Measurements from ENCODE around the gene C12orf57. TPM values are rescaled to one million over a fixed set of nuclear protein-coding genes. Genes with fewer than 3 reads are reported as not detected.

C12orf57 gene
- total RNA-seq, 2 experiments from 2014 or later: 305 to 311 TPM

DNA sequence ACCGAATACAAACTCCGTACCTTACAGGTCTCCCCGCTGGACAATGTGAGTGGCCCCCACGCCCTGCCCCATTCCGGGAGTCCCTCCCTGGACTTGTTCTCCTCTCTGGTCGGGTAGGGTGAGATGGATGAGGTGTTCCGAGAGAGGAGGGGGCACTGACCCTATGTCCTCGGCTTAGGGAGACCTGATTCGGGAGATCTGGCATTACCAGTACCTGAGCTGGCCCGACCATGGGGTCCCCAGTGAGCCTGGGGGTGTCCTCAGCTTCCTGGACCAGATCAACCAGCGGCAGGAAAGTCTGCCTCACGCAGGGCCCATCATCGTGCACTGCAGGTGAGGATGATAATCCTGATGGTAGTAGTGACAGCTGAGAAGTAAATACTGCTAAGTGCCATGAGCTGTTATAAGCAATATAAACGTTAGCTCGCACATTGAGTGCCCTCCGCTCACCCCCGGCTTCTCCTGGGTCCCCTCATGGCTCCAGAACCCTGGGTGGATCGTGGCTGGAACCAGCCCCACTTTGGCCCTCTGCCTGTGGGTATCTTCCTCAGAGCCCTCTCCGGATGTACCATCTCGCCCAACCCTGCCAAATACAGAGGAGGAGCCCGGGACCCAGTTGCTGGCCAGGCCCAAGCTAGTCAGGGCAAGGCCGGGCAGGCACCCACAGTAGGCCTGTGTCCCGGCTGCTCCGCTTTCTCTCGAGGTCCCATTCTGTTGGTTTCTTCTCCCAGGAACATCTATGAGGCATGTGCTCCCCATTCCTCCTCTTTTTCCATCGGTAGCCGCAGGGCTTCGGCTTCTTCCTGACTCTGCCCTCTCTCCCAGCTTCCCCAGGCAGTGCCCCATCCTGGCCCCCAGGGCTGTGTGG lies 14.2 kb downstream of the C12orf57 start:
- peak overlapping the region; percentile 50 for H3K4me3 ChIP-seq (ENCODE audit: low read length)

DNA sequence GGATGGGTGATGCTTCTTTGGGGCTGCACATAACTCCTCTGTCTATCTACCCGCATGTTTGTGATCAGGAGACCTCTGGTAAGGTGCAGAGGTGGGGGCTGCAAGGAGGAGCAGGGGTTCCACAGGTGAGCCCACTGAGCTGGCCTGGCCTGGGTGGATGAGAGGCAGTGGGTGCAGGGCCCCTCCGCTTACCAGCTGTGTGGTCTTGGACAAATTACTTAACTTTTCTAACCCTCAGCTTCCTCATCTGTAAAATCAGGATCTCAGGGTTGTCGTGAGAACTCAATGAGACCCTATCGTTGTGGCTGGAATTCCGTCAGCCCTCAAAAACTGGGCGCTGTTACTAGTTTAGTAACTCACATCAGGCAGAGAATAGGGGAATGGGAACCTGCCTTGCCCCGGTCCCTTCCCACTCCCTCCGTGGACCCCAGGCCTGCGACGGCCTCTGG lies 14.8 kb downstream of the C12orf57 start:
- CTCF ChIA-PET: interaction anchor here (1.0 to 13.3 kb wide), 5 partner anchors 11 to 151 kb away, joined by 3 to 324 read pairs (median 4); partner anchors contain the start of genes C12orf57, C1RL, PTPN6 and RNU7-1
- Histone ChIP-seq H3K27me3 (ENCODE audit: control insufficient read depth in 1 of 2, insufficient read depth in 2 of 2, low read length in 2 of 2) (no peaks in the 10 kb centered on the region), H3K4me3 (ENCODE audit: low read length) (peak overlapping the region; percentile 50), H3K9me3 (ENCODE audit: control insufficient read depth in 1 of 2, insufficient read depth in 1 of 2, low read length in 2 of 2) (no peaks in the 10 kb centered on the region), H3K36me3 (ENCODE audit: insufficient read depth, low read length) (peaks cover 59% of the 10 kb centered on the region), H3K4me1 (ENCODE audit: insufficient read depth, low read length) (peaks cover 98% of the 10 kb centered on the region), H3K27ac (ENCODE audit: low read depth in 1 of 2, low read length in 2 of 2) (peak overlapping the region; percentile 90 to 96)
- H3K4me3 Mint-ChIP-seq: peak overlapping the region; percentile 92
- ATAC-seq (ENCODE audit: poor library complexity): no peak
- peaks cover 81% of the 10 kb centered on the region for H3K36me3 Mint-ChIP-seq (ENCODE audit: low read depth)
- DNase-seq: no peak
- TF ChIP-seq, protein P1, sequence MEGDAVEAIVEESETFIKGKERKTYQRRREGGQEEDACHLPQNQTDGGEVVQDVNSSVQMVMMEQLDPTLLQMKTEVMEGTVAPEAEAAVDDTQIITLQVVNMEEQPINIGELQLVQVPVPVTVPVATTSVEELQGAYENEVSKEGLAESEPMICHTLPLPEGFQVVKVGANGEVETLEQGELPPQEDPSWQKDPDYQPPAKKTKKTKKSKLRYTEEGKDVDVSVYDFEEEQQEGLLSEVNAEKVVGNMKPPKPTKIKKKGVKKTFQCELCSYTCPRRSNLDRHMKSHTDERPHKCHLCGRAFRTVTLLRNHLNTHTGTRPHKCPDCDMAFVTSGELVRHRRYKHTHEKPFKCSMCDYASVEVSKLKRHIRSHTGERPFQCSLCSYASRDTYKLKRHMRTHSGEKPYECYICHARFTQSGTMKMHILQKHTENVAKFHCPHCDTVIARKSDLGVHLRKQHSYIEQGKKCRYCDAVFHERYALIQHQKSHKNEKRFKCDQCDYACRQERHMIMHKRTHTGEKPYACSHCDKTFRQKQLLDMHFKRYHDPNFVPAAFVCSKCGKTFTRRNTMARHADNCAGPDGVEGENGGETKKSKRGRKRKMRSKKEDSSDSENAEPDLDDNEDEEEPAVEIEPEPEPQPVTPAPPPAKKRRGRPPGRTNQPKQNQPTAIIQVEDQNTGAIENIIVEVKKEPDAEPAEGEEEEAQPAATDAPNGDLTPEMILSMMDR (IDR thresholded peaks at IDR 0.05): no peak
- H3K4me1 Mint-ChIP-seq (ENCODE audit: low read depth): peaks cover 85% of the 10 kb centered on the region
- H3K27me3 Mint-ChIP-seq: no peaks in the 10 kb centered on the region
- peak overlapping the region; percentile 97 for H3K27ac Mint-ChIP-seq
- intact Hi-C loops (cut with DNase I, micrococcal nuclease): no loop called here
- POLR2A ChIA-PET: interaction anchor here (0.7 to 16.4 kb wide), 16 partner anchors 10 to 507 kb away, joined by 3 to 963 read pairs (median 6); partner anchors contain the start of genes C12orf57, C1RL, COPS7A and EMG1
- no peaks in the 10 kb centered on the region for H3K9me3 Mint-ChIP-seq

More for the DNA sequence above, 14.2 kb downstream of the C12orf57 start:
- H3K27ac Mint-ChIP-seq: peak overlapping the region; percentile 97
- H3K27ac ChIP-seq (ENCODE audit: low read depth in 1 of 2, low read length in 2 of 2): peak overlapping the region; percentile 90 to 96
- H3K36me3 Mint-ChIP-seq (ENCODE audit: low read depth): peaks cover 88% of the 10 kb centered on the region
- TF ChIP-seq, protein P1 (IDR thresholded peaks at IDR 0.05): no peak
- peak overlapping the region; percentile 92 for H3K4me3 Mint-ChIP-seq
- H3K9me3 Mint-ChIP-seq: no peaks in the 10 kb centered on the region
- peaks cover 90% of the 10 kb centered on the region for H3K4me1 Mint-ChIP-seq (ENCODE audit: low read depth)
- no peaks in the 10 kb centered on the region for H3K27me3 Mint-ChIP-seq
- H3K36me3 ChIP-seq (ENCODE audit: insufficient read depth, low read length): peaks cover 65% of the 10 kb centered on the region
- no peaks in the 10 kb centered on the region for H3K9me3 ChIP-seq (ENCODE audit: control insufficient read depth in 1 of 2, insufficient read depth in 1 of 2, low read length in 2 of 2)
- DNase-seq: peak in 2 of 14 experiments; percentile 32 to 36
- H3K4me1 ChIP-seq (ENCODE audit: insufficient read depth, low read length): peaks cover 100% of the 10 kb centered on the region
- ChIA-PET POLR2A (interaction anchor here (0.7 to 16.4 kb wide), 15 partner anchors 10 to 507 kb away, joined by 3 to 963 read pairs (median 6); partner anchors contain the start of genes C12orf57, C1RL, COPS7A and EMG1), CTCF (interaction anchor here (1.0 to 13.3 kb wide), 4 partner anchors 10 to 86 kb away, joined by 3 to 324 read pairs (median 12); partner anchors contain the start of genes C12orf57, PTPN6 and RNU7-1)
- no peaks in the 10 kb centered on the region for H3K27me3 ChIP-seq (ENCODE audit: control insufficient read depth in 1 of 2, insufficient read depth in 2 of 2, low read length in 2 of 2)
- intact Hi-C loops (cut with DNase I, micrococcal nuclease): no loop called here
- no peak for ATAC-seq (ENCODE audit: poor library complexity)

DNA sequence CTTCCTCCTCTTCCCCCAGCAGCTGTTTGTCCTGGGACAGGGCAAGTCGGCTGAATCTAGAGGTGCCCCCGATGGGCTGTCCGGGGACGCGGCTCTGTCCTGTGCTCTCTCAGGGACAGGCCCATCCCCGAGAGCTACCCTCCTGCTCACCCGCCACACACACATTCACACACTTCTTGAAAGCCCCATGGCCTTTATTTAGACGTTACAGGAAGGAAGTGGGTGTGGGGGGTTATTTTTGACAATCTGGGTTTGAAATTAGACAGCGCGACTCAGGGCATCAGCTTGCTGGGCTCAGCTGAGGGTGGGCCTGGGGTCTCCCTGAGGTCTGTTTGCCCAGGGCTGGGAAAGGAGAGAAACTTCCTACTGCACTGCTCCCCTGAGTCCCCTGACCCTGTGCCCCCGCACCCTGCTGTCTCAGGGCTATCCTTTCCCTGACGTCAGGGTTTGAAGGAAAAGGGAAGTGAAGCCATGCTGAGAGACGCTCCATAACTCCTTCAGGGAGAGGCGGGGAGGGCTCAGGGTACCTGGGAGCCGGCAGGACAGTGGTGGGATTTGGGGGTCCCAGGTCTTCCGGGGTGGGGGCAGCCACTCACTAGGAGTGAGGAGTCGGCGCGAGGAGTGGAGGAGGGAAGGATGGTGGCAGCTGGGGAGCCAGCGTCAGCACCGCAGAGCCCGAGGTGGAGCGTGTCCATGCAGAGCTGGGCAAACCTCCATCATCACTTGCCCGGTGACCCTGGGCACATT lies 15.4 kb downstream of the C12orf57 start:
- peak overlapping the region; percentile 90 to 96 for H3K27ac ChIP-seq (ENCODE audit: low read depth in 1 of 2, low read length in 2 of 2)
- peak; percentile 57 to 93 (median 69) for DNase-seq
- Mint-ChIP-seq H3K36me3 (ENCODE audit: low read depth) (peaks cover 75% of the 10 kb centered on the region), H3K27ac (peak overlapping the region; percentile 97), H3K9me3 (no peaks in the 10 kb centered on the region), H3K27me3 (no peaks in the 10 kb centered on the region), H3K4me1 (ENCODE audit: low read depth) (peaks cover 81% of the 10 kb centered on the region), H3K4me3 (peak overlapping the region; percentile 92)
- TF ChIP-seq, protein P1 (IDR thresholded peaks at IDR 0.05): no peak
- ATAC-seq (ENCODE audit: poor library complexity): peak; percentile 60
- H3K4me3 ChIP-seq (ENCODE audit: low read length): peak overlapping the region; percentile 50
- H3K9me3 ChIP-seq (ENCODE audit: control insufficient read depth in 1 of 2, insufficient read depth in 1 of 2, low read length in 2 of 2): no peaks in the 10 kb centered on the region
- peaks cover 58% of the 10 kb centered on the region for H3K36me3 ChIP-seq (ENCODE audit: insufficient read depth, low read length)
- H3K27me3 ChIP-seq (ENCODE audit: control insufficient read depth in 1 of 2, insufficient read depth in 2 of 2, low read length in 2 of 2): no peaks in the 10 kb centered on the region
- ChIA-PET CTCF (interaction anchor here (1.3 to 13.3 kb wide), 4 partner anchors 11 to 150 kb away, joined by 4 to 324 read pairs (median 12); partner anchors contain the start of genes C12orf57, C1RL, PTPN6 and RNU7-1), POLR2A (interaction anchor here (0.8 to 16.4 kb wide), 16 partner anchors 9 to 508 kb away, joined by 3 to 963 read pairs (median 6); partner anchors contain the start of genes C12orf57, C1RL, COPS7A and GAPDH)
- peaks cover 98% of the 10 kb centered on the region for H3K4me1 ChIP-seq (ENCODE audit: insufficient read depth, low read length)
- intact Hi-C loops (cut with DNase I, micrococcal nuclease): no loop called here

Data from CD4-positive, alpha-beta T cell (primary cell).